ENCODE measurements around the gene TTLL5.

GRCh38 chr14:75811872-75812499, 150.9 kb downstream of the TTLL5 start:
- no peak for TF ChIP-seq NFRKB (IDR thresholded peaks at IDR 0.05)
- TF ChIP-seq TARDBP (IDR thresholded peaks at IDR 0.05), result no peak
- no peak for TF ChIP-seq SP1 (IDR thresholded peaks at IDR 0.05)
- TF ChIP-seq LEF1 (IDR thresholded peaks at IDR 0.05; ENCODE audit: borderline replicate concordance), result no peak
- TF ChIP-seq ELF4 (IDR thresholded peaks at IDR 0.05), result no peak
- TF ChIP-seq FOXA1 (IDR thresholded peaks at IDR 0.05), result no peak

All from HEK293T (cell line).